Kidney (tissue), 14 donors: Measurements from ENCODE around the gene OR52L1. TPM values are rescaled to one million over a fixed set of nuclear protein-coding genes. Genes with fewer than 3 reads are reported as not detected.

Experiments used
- DNase-seq, 5 donors: peaks; one replicate each; pipeline ENCODE4 v3.0.0-alpha.2; 2013 to 2020
- FAIRE-seq: peaks from 2 replicates; lab custom pipeline; 2012; peaks lifted over from hg19 to GRCh38; lab: Jason Lieb, UNC
- H3K27ac ChIP-seq, 2 donors: one replicate each; pipeline ENCODE4 v1.7.0; 2013; ENCODE audit warnings: low read depth in 2 of 2, low read length in 2 of 2, inconsistent platforms in 1 of 2
- H3K27me3 ChIP-seq: one replicate; pipeline ENCODE4 v1.7.1; 2013; ENCODE audit warnings: low read length, inconsistent platforms; ENCODE audit not compliant: control insufficient read depth, insufficient read depth
- H3K36me3 ChIP-seq, 3 donors: one replicate each; pipeline versions ENCODE4 v1.7.0 to v1.7.1; 2013; ENCODE audit warnings: low read length in 3 of 3, control low read depth in 1 of 3, inconsistent platforms in 1 of 3; ENCODE audit not compliant: insufficient read depth in 3 of 3, control insufficient read depth in 2 of 3
- H3K4me1 ChIP-seq, 3 donors: one replicate each; pipeline versions ENCODE4 v1.7.0 to v1.7.1; 2013; ENCODE audit warnings: low read length in 3 of 3, inconsistent platforms in 1 of 3, low read depth in 1 of 3; ENCODE audit not compliant: control insufficient read depth in 2 of 3, insufficient read depth in 2 of 3
- H3K4me3 ChIP-seq, 3 donors: one replicate each; pipeline versions ENCODE4 v1.7.0 to v1.8.1; 2013; ENCODE audit warnings: low read length in 3 of 3, control low read depth in 1 of 3, inconsistent platforms in 1 of 3
- H3K9ac ChIP-seq, 3 donors: one replicate each; pipeline versions ENCODE4 v1.7.0 to v1.7.1; 2013; ENCODE audit warnings: low read length in 3 of 3, control low read depth in 1 of 3, inconsistent platforms in 1 of 3
- H3K9me3 ChIP-seq, 3 donors: one replicate each; pipeline versions ENCODE4 v1.7.0 to v1.7.1; 2013; ENCODE audit warnings: low read length in 3 of 3, control low read depth in 1 of 3, inconsistent platforms in 1 of 3; ENCODE audit not compliant: control insufficient read depth in 2 of 3, insufficient read depth in 1 of 3
- intact Hi-C: fragments of 100-400 bp; cut with DNase I; formaldehyde crosslinking; loops from one replicate; pipeline ENCODE4 v1.11.1; 2022
- polyA plus RNA-seq: library from polyadenylated mRNA; stranded (reverse); fragments of 350-450 nt; fragmentation: Illumina TruSeq; extraction: RNeasy Lipid Tissue Mini Kit (QIAGEN cat#74804); gene quantifications from one replicate; pipeline ENCODE4 v1.2.3, GENCODE V29; 2014; ENCODE audit warnings: low read depth, low replicate concordance; ENCODE audit not compliant: insufficient read depth
- total RNA-seq: library from RNA; stranded (reverse); fragmentation: NEBNext Ultra II Directional; extraction: Animal tissue kit (Norgen Biotek cat#: 25700); gene quantifications from one replicate; pipeline ENCODE4 v1.2.1, GENCODE V29; 2021
- TF ChIP-seq, protein P1 (sequence below): IDR thresholded peaks from 3 replicates; pipeline ENCODE4 v1.5.1; 2012; ENCODE audit warnings: mild to moderate bottlenecking, moderate library complexity, borderline replicate concordance; ENCODE audit not compliant: insufficient read depth; ENCODE audit errors: extremely low read depth
- donor health status: control.
- donor health status: control.
- donor health status: control.
- donor health status: control.
- donor health status: control.
- donor health status: DM: yes; HTN: yes; CAD: no.
- donor health status: Normal renal cell carcinoma (clear cell type).

Gene OR52L1
- total and polyA plus RNA-seq, 2 donors from 2014 or later = not detected

DNA sequence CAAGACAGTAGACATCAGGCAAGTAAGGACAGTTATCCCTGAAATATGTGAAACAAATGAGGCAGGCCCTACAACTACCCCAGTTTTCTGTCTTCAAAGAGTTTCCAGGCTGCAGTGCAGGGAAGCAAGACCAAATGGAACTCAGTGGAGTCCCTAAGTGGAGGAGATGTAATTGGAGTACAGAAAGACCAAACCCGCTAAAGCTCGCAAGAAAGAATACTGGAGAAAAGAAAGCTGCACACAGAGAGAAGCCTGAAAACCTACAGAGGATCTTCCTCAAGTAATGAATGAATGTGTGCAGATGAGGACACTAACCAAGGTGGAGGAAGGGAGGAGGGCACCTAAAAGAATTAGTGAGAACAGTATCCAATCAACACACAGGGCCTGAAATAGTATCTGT, 46.0 kb downstream of the OR52L1 start:
- Histone ChIP-seq H3K36me3 (no peaks in the 10 kb centered on the region), H3K4me1 (no peaks in the 10 kb centered on the region), H3K9ac (no peak overlapping the region), H3K9me3 (no peaks in the 10 kb centered on the region), H3K27me3 (no peaks in the 10 kb centered on the region), H3K27ac (no peak overlapping the region), H3K4me3 (no peak overlapping the region)
- no peak for DNase-seq
- no peak for FAIRE-seq
- TF ChIP-seq, protein P1, sequence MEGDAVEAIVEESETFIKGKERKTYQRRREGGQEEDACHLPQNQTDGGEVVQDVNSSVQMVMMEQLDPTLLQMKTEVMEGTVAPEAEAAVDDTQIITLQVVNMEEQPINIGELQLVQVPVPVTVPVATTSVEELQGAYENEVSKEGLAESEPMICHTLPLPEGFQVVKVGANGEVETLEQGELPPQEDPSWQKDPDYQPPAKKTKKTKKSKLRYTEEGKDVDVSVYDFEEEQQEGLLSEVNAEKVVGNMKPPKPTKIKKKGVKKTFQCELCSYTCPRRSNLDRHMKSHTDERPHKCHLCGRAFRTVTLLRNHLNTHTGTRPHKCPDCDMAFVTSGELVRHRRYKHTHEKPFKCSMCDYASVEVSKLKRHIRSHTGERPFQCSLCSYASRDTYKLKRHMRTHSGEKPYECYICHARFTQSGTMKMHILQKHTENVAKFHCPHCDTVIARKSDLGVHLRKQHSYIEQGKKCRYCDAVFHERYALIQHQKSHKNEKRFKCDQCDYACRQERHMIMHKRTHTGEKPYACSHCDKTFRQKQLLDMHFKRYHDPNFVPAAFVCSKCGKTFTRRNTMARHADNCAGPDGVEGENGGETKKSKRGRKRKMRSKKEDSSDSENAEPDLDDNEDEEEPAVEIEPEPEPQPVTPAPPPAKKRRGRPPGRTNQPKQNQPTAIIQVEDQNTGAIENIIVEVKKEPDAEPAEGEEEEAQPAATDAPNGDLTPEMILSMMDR = no peak
- intact Hi-C loops = no loop called here

DNA sequence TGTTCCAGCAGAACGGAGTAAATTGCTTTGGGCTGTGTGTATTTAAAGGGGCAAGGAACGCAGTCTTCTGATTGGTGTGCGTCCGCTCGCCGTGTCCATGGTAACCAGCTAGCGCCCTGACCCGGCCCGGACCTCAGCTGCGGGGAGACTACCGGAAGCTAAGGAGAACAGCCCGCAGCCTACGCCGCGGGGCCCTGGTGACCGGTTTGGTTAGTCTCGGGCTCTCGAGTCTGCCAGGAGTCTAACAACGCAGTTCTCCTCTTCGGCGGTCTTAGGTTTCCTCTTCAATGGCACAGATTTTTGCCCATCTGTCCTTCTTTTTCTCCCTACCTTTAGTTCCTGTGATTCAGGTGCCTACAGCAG, 48.2 kb downstream of the OR52L1 start:
- TF ChIP-seq, protein P1 = no peak
- H3K27me3 ChIP-seq = no peaks in the 10 kb centered on the region
- no peaks in the 10 kb centered on the region for H3K9me3 ChIP-seq
- intact Hi-C loops = no loop called here
- no peak overlapping the region for H3K4me3 ChIP-seq
- H3K4me1 ChIP-seq = no peaks in the 10 kb centered on the region
- no peak for DNase-seq
- FAIRE-seq = no peak
- H3K27ac ChIP-seq = no peak overlapping the region
- no peaks in the 10 kb centered on the region for H3K36me3 ChIP-seq
- H3K9ac ChIP-seq = no peak overlapping the region

DNA sequence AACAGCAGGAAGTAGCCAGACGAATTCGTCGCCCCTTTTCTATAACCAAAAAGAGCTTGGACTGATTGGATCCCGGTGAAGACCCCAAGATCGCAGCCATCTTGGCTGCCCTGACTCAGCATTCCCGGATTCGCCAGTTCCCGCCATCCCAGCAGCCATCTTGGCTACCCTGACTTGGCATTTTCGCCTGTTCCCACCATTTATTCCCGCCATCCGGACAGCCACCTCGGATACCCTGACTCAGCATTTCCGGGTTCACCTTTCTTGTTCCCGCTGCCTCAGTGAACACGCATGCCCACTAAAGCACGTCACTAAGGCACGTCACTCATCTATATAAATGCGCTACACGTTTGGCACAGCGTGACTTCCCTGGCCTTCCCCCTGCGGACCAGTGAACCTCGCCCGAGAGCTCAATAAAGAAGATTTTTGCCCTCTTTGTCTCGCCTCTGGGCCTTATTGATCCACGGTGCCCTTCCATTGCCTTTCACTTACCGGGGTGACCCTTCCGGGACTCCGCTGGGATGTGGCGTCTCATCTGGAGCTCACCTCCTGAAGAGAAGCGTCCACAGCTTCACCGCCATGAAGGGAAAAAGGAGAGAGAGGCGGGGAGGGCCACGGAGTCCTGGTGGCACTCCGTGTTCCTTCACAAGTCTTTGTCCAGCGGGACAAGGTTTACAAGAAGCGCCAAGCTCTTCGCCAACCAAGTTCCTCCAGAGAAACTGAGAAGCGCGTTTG, 48.8 kb downstream of the OR52L1 start:
- Histone ChIP-seq H3K4me1 (no peaks in the 10 kb centered on the region), H3K9ac (no peak overlapping the region), H3K27ac (no peak overlapping the region), H3K4me3 (no peak overlapping the region), H3K27me3 (no peaks in the 10 kb centered on the region), H3K9me3 (no peaks in the 10 kb centered on the region), H3K36me3 (no peaks in the 10 kb centered on the region)
- intact Hi-C loops = no loop called here
- FAIRE-seq (no peak), DNase-seq (no peak)
- TF ChIP-seq, protein P1 = no peak

Other genes with a start within 250 kb of the OR52L1 start
- gene OR52N4, start 232.7 kb downstream of the OR52L1 start, total RNA-seq = 0.60 TPM
- not detected for gene OR52N4, start 232.7 kb downstream of the OR52L1 start, polyA plus RNA-seq
- not detected for gene OR52N5, start 203.6 kb downstream of the OR52L1 start, total RNA-seq
- not detected for gene OR52N5, start 203.6 kb downstream of the OR52L1 start, polyA plus RNA-seq
- gene OR52N1, start 195.7 kb downstream of the OR52L1 start, total RNA-seq = not detected
- gene OR52N1, start 195.7 kb downstream of the OR52L1 start, polyA plus RNA-seq = not detected
- gene OR52N2, start 178.1 kb downstream of the OR52L1 start, total RNA-seq = not detected
- gene OR52N2, start 178.1 kb downstream of the OR52L1 start, polyA plus RNA-seq = not detected
- gene OR52E6, start 145.1 kb downstream of the OR52L1 start, total RNA-seq = not detected
- gene OR52E6, start 145.1 kb downstream of the OR52L1 start, polyA plus RNA-seq = not detected
- gene OR52E8, start 129.3 kb downstream of the OR52L1 start, total RNA-seq = 0.25 TPM
- not detected for gene OR52E8, start 129.3 kb downstream of the OR52L1 start, polyA plus RNA-seq
- gene OR52E4, start 106.4 kb downstream of the OR52L1 start, total RNA-seq = not detected
- gene OR52E4, start 106.4 kb downstream of the OR52L1 start, polyA plus RNA-seq = not detected
- gene OR52E5, start 93.8 kb downstream of the OR52L1 start, total RNA-seq = not detected
- gene OR52E5, start 93.8 kb downstream of the OR52L1 start, polyA plus RNA-seq = not detected
- gene OR56A3, start 44.7 kb downstream of the OR52L1 start, total RNA-seq = not detected
- gene OR56A3, start 44.7 kb downstream of the OR52L1 start, polyA plus RNA-seq = not detected
- gene OR56A5, start 18.5 kb downstream of the OR52L1 start, total RNA-seq = not detected
- not detected for gene OR56A5, start 18.5 kb downstream of the OR52L1 start, polyA plus RNA-seq
- 0.09 TPM for gene OR56A4, start 20.0 kb upstream of the OR52L1 start, total RNA-seq
- not detected for gene OR56A4, start 20.0 kb upstream of the OR52L1 start, polyA plus RNA-seq
- 0.03 TPM for gene OR56A1, start 43.8 kb upstream of the OR52L1 start, total RNA-seq
- gene OR56A1, start 43.8 kb upstream of the OR52L1 start, polyA plus RNA-seq = not detected
- not detected for gene OR56B4, start 120.7 kb upstream of the OR52L1 start, total RNA-seq
- gene OR56B4, start 120.7 kb upstream of the OR52L1 start, polyA plus RNA-seq = not detected
- not detected for gene OR52B2, start 183.3 kb upstream of the OR52L1 start, total RNA-seq
- gene OR52B2, start 183.3 kb upstream of the OR52L1 start, polyA plus RNA-seq = not detected
- gene OR52W1, start 212.2 kb upstream of the OR52L1 start, total RNA-seq = not detected
- not detected for gene OR52W1, start 212.2 kb upstream of the OR52L1 start, polyA plus RNA-seq
- gene C11orf42, start 218.6 kb upstream of the OR52L1 start, total RNA-seq = not detected
- not detected for gene C11orf42, start 218.6 kb upstream of the OR52L1 start, polyA plus RNA-seq
- gene FHIP1B, start 247.7 kb upstream of the OR52L1 start, total RNA-seq = 42.5 TPM
- 35.1 TPM for gene FHIP1B, start 247.7 kb upstream of the OR52L1 start, polyA plus RNA-seq